ENCODE results near the gene ATP5F1B. TPM values are rescaled to one million over a fixed set of nuclear protein-coding genes. Genes with fewer than 3 reads are reported as not detected.
A peak's percentile ranks its signal among the peaks of the same experiment; 100 is the strongest.

The ATP5F1B gene
- total and polyA plus RNA-seq, 9 of the 15 experiments (the other 6 are each of a cell fraction or from before 2014, with no cell fraction given): 908 to 3,125 (median 1,482) TPM

DNA sequence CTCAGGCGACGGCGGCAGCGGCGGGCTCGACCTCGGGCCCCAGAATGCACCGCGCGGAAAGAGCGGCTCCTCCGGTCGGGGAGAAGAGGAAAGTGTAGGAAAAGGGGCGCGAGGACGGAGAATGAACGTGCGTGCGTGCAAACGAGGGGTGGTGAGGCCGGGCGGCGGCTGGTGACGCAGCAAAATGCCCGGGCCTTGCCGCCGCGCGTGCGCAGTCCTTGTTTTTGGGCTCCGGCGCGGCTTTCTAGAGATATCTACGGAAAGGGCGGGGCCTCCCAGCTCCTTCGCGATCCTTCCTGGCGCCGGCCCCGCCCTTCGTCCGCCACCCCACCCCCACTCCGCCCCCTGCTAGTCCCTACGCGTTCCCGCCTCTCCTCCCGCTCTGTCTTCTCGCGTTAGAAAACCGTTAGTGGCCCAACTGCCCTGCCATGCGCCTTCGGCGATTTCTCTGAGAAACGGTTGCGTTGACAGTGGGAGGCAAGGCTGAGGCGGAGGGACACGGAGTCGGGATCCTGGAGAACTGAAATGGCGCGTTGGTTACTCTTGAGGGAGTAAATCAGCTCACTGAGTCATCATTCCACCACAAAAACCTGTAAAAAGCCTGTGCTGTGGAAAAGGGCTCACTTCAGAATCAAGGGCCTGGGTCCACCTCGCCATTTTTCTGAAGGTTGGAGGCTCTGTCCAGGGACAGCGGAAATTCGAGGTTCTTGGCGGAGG is 42.5 kb upstream of the ATP5F1B start, which contains the start of gene PTGES3 (continued):
- TF ChIP-seq, protein P1, sequence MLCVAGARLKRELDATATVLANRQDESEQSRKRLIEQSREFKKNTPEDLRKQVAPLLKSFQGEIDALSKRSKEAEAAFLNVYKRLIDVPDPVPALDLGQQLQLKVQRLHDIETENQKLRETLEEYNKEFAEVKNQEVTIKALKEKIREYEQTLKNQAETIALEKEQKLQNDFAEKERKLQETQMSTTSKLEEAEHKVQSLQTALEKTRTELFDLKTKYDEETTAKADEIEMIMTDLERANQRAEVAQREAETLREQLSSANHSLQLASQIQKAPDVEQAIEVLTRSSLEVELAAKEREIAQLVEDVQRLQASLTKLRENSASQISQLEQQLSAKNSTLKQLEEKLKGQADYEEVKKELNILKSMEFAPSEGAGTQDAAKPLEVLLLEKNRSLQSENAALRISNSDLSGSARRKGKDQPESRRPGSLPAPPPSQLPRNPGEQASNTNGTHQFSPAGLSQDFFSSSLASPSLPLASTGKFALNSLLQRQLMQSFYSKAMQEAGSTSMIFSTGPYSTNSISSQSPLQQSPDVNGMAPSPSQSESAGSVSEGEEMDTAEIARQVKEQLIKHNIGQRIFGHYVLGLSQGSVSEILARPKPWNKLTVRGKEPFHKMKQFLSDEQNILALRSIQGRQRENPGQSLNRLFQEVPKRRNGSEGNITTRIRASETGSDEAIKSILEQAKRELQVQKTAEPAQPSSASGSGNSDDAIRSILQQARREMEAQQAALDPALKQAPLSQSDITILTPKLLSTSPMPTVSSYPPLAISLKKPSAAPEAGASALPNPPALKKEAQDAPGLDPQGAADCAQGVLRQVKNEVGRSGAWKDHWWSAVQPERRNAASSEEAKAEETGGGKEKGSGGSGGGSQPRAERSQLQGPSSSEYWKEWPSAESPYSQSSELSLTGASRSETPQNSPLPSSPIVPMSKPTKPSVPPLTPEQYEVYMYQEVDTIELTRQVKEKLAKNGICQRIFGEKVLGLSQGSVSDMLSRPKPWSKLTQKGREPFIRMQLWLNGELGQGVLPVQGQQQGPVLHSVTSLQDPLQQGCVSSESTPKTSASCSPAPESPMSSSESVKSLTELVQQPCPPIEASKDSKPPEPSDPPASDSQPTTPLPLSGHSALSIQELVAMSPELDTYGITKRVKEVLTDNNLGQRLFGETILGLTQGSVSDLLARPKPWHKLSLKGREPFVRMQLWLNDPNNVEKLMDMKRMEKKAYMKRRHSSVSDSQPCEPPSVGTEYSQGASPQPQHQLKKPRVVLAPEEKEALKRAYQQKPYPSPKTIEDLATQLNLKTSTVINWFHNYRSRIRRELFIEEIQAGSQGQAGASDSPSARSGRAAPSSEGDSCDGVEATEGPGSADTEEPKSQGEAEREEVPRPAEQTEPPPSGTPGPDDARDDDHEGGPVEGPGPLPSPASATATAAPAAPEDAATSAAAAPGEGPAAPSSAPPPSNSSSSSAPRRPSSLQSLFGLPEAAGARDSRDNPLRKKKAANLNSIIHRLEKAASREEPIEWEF (CRISPR knock-in tag; IDR thresholded peaks at IDR 0.05): 0 out of 2 replicates have a peak, but pooled peaks have one; percentile 59
- TF ChIP-seq FIP1L1 (IDR thresholded peaks at IDR 0.05; ENCODE audit: low read depth, low read length, poor library complexity, severe bottlenecking) (no peak), MEF2D (tag; conservative IDR thresholded peaks at IDR 0.05; ENCODE audit: low read depth) (peak; percentile 46; the same call in 1 of the 2 replicates), NR0B1 (IDR thresholded peaks at IDR 0.05; ENCODE audit: partially characterized antibody) (no peak), ZNF282 (CRISPR knock-in tag; IDR thresholded peaks at IDR 0.05) (no peak), BCLAF1 (IDR thresholded peaks at IDR 0.05; ENCODE audit: borderline replicate concordance in 1 of 2, control insufficient read depth in 1 of 2, low read depth in 2 of 2, low read length in 1 of 2) (peak in 1 of 2 experiments; percentile 69; a peak in 2 of 4 replicates), NR2C2 (CRISPR knock-in tag; IDR thresholded peaks at IDR 0.05) (no peak), NR2C2 (tag; IDR thresholded peaks at IDR 0.05) (peak; percentile 67), ATF6 (CRISPR knock-in tag; IDR thresholded peaks at IDR 0.05) (peak; percentile 0; the same call in 1 of the 2 replicates), HEY1 (CRISPR knock-in tag; IDR thresholded peaks at IDR 0.05; ENCODE audit: borderline replicate concordance) (no peak), NELFE (IDR thresholded peaks at IDR 0.05; ENCODE audit: insufficient read depth, insufficient read length) (peak; percentile 25), ZNF184 (CRISPR knock-in tag; IDR thresholded peaks at IDR 0.05) (no peak), THRAP3 (IDR thresholded peaks at IDR 0.05; ENCODE audit: borderline replicate concordance) (peak; percentile 82; the same call in 1 of the 2 replicates), MAFF (IDR thresholded peaks at IDR 0.05; ENCODE audit: low read length) (peak; percentile 68; the same call in 1 of the 2 replicates), BCOR (IDR thresholded peaks at IDR 0.05) (no peak)
